ENCODE data around the gene SEC23A.

GRCh38 chr14:39035336-39035735 is 67.7 kb downstream of the SEC23A start:
- TF ChIP-seq SMC3 (IDR thresholded peaks at IDR 0.05), result no peak
- TF ChIP-seq MAZ (IDR thresholded peaks at IDR 0.05; ENCODE audit: borderline replicate concordance, low read depth, low read length), result no peak
- TF ChIP-seq CTCF (IDR thresholded peaks at IDR 0.05), result no peak
- TF ChIP-seq ESRRA (IDR thresholded peaks at IDR 0.05; ENCODE audit: borderline replicate concordance, low read length), result no peak
- no peak for TF ChIP-seq CBX2 (IDR thresholded peaks at IDR 0.05; ENCODE audit: borderline replicate concordance, low read depth)
- no peak for TF ChIP-seq BCL3 (IDR thresholded peaks at IDR 0.05)
- TF ChIP-seq, protein P1, sequence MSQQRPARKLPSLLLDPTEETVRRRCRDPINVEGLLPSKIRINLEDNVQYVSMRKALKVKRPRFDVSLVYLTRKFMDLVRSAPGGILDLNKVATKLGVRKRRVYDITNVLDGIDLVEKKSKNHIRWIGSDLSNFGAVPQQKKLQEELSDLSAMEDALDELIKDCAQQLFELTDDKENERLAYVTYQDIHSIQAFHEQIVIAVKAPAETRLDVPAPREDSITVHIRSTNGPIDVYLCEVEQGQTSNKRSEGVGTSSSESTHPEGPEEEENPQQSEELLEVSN (IDR thresholded peaks at IDR 0.05; ENCODE audit: borderline replicate concordance, low read depth), result no peak
- no peak for TF ChIP-seq ELK1 (IDR thresholded peaks at IDR 0.05; ENCODE audit: low read depth, low read length)

Data from A549 (cell line).